ENCODE measurements around the gene CREB1.
A peak's percentile ranks its signal among the peaks of the same experiment; 100 is the strongest.

CREB1 gene

DNA sequence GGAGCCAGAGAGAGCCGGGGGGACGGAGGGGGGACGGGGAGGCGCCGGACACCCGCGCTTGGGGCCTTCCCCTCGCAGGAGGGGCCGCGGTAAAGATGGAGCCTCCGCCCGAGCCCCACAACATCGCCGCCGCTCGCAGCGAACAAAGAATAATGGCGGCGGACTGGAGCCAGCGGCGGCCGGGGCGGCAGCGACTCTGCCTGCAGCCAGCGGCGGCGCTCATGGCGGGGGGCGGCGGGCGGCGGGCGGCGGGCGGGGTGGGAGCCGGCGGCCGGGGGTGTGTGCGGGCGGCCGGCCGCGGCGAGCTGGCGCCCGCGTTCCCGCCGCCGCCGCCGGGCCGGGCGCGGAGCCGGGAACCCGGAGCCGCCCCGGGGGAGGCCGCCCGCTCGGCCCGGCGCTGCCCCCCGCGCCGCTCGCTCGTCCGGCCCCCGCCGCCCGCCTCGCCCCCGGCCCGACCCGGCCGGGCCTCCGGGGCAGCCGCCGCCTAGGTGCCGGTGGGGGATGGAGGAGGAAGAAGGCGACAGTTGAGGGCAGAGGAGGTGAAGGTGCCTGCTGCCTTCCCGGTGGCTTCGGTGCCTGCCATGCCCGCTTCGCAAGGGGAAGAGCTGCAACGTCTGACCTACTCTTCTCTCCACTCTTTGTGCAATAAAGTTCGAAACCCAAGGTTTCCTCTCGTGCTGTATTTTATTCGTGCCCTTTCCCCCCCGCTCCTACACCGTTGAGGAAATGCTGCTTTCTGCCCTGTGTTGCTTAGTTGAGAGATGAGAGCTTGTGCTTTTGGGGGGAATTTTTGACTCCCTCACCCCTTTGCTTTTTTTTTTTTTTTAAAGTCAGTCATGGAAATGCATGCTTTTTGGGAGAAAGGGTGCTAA, 634 bp downstream of the CREB1 start:
- Histone ChIP-seq H3K36me3 (ENCODE audit: insufficient read depth, low read depth, low read length) (no peaks in the 10 kb centered on the region; the same call in 1 of the 2 replicates), H3K4me1 (ENCODE audit: insufficient read depth, low read length) (peaks cover 13% of the 10 kb centered on the region), H3K27ac (ENCODE audit: low read length) (peak overlapping the region; percentile 40), H3K4me3 (ENCODE audit: low read length) (peak overlapping the region; percentile 91), H3K9ac (ENCODE audit: low read depth, low read length) (peak overlapping the region; percentile 93), H3K27me3 (ENCODE audit: insufficient read depth, low read length) (peaks cover 18% of the 10 kb centered on the region), H3K9me3 (ENCODE audit: insufficient read depth, low read depth, low read length) (no peaks in the 10 kb centered on the region)

- H3K9ac ChIP-seq (ENCODE audit: low read depth, low read length): peak overlapping the region; percentile 92
- peaks cover 13% of the 10 kb centered on the region for H3K4me1 ChIP-seq (ENCODE audit: insufficient read depth, low read length)
- peak overlapping the region; percentile 40 for H3K27ac ChIP-seq (ENCODE audit: low read length)
- no peaks in the 10 kb centered on the region for H3K9me3 ChIP-seq (ENCODE audit: insufficient read depth, low read depth, low read length)
- peaks cover 18% of the 10 kb centered on the region for H3K27me3 ChIP-seq (ENCODE audit: insufficient read depth, low read length)
- H3K36me3 ChIP-seq (ENCODE audit: insufficient read depth, low read depth, low read length): peaks cover 5% of the 10 kb centered on the region; the same call in 1 of the 2 replicates
- peak overlapping the region; percentile 91 for H3K4me3 ChIP-seq (ENCODE audit: low read length)
These were observed 1.5 kb downstream of the CREB1 start for GRCh38 chr2:207531032-207531952.

- Histone ChIP-seq H3K4me1 (ENCODE audit: insufficient read depth, low read length) (peaks cover 12% of the 10 kb centered on the region), H3K27ac (ENCODE audit: low read length) (no peak overlapping the region), H3K9ac (ENCODE audit: low read depth, low read length) (no peak overlapping the region), H3K9me3 (ENCODE audit: insufficient read depth, low read depth, low read length) (no peaks in the 10 kb centered on the region), H3K36me3 (ENCODE audit: insufficient read depth, low read depth, low read length) (peaks cover 6% of the 10 kb centered on the region; the same call in 1 of the 2 replicates), H3K4me3 (ENCODE audit: low read length) (no peak overlapping the region), H3K27me3 (ENCODE audit: insufficient read depth, low read length) (peaks cover 13% of the 10 kb centered on the region)
These were observed 2.9 kb downstream of the CREB1 start for GRCh38 chr2:207532676-207533075.

DNA sequence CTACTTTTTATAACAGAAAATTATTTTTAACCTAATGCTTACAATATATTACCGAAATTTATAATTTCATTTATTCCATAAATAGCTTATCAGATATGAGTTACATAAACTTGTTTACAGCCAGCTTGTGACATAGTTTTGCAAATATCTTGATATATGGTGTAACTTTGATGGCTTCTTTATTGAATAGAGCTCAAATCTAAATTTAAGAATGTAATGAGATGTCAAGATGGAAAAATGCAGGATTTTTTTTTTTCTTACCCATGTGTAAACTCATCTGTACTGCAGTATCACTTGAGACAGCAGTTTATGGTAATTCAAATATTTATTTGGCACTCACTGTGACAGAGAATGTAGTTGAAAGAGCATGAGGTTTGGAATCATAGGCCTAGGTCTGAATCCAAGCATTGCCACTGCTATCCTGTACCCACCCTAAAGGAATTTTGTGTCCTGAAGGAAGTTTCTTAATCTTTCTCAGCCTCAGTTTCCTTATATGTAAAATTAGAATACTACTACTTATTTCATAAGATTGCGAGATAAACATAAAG, 3.8 kb downstream of the CREB1 start:
- Histone ChIP-seq H3K9ac (ENCODE audit: low read depth, low read length) (no peak overlapping the region), H3K36me3 (ENCODE audit: insufficient read depth, low read depth, low read length) (peaks cover 7% of the 10 kb centered on the region; the same call in 1 of the 2 replicates), H3K4me1 (ENCODE audit: insufficient read depth, low read length) (peaks cover 7% of the 10 kb centered on the region; the same call in 1 of the 2 replicates), H3K9me3 (ENCODE audit: insufficient read depth, low read depth, low read length) (no peaks in the 10 kb centered on the region), H3K4me3 (ENCODE audit: low read length) (no peak overlapping the region), H3K27me3 (ENCODE audit: insufficient read depth, low read length) (peaks cover 5% of the 10 kb centered on the region; the same call in 1 of the 2 replicates), H3K27ac (ENCODE audit: low read length) (no peak overlapping the region)

- Histone ChIP-seq H3K9ac (ENCODE audit: low read depth, low read length) (no peak overlapping the region), H3K36me3 (ENCODE audit: insufficient read depth, low read depth, low read length) (peaks cover 9% of the 10 kb centered on the region; the same call in 1 of the 2 replicates), H3K9me3 (ENCODE audit: insufficient read depth, low read depth, low read length) (no peaks in the 10 kb centered on the region), H3K27me3 (ENCODE audit: insufficient read depth, low read length) (no peaks in the 10 kb centered on the region), H3K4me3 (ENCODE audit: low read length) (no peak overlapping the region), H3K4me1 (ENCODE audit: insufficient read depth, low read length) (peaks cover 7% of the 10 kb centered on the region; the same call in 1 of the 2 replicates), H3K27ac (ENCODE audit: low read length) (no peak overlapping the region)
These were observed 4.7 kb downstream of the CREB1 start for GRCh38 chr2:207534417-207534816.

DNA sequence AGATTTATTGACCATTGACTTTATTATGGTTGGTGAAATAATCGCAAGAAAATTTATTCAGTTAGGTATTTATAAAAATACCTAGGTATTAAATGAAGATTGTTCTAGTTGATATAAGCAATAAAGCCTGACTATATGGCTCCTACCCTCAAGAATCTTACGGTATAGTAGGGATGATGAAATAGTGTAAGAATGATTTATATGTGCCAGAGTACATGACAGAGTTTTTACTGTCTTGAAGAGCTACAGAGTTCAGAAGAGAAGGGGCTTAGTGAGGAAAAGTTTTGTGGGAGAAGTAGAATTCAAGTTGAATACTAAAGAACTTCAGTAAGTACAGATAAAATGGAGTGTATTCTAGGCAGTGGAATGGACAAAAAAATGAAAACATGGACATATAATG, 9.7 kb downstream of the CREB1 start:
- Histone ChIP-seq H3K4me1 (ENCODE audit: insufficient read depth, low read length) (peaks cover 3% of the 10 kb centered on the region; the same call in 1 of the 2 replicates), H3K27me3 (ENCODE audit: insufficient read depth, low read length) (no peaks in the 10 kb centered on the region), H3K27ac (ENCODE audit: low read length) (no peak overlapping the region), H3K9ac (ENCODE audit: low read depth, low read length) (no peak overlapping the region), H3K4me3 (ENCODE audit: low read length) (no peak overlapping the region), H3K9me3 (ENCODE audit: insufficient read depth, low read depth, low read length) (no peaks in the 10 kb centered on the region), H3K36me3 (ENCODE audit: insufficient read depth, low read depth, low read length) (peaks cover 17% of the 10 kb centered on the region)

GRCh38 chr2:207540431-207540830, 10.7 kb downstream of the CREB1 start:
- Histone ChIP-seq H3K9me3 (ENCODE audit: insufficient read depth, low read depth, low read length) (no peaks in the 10 kb centered on the region), H3K27ac (ENCODE audit: low read length) (no peak overlapping the region), H3K9ac (ENCODE audit: low read depth, low read length) (no peak overlapping the region), H3K27me3 (ENCODE audit: insufficient read depth, low read length) (no peaks in the 10 kb centered on the region), H3K36me3 (ENCODE audit: insufficient read depth, low read depth, low read length) (peaks cover 17% of the 10 kb centered on the region), H3K4me1 (ENCODE audit: insufficient read depth, low read length) (no peaks in the 10 kb centered on the region; the same call in 1 of the 2 replicates), H3K4me3 (ENCODE audit: low read length) (no peak overlapping the region)

GRCh38 chr2:207541933-207542332, 12.2 kb downstream of the CREB1 start:
- no peaks in the 10 kb centered on the region; the same call in 1 of the 2 replicates for H3K4me1 ChIP-seq (ENCODE audit: insufficient read depth, low read length)
- no peak overlapping the region for H3K4me3 ChIP-seq (ENCODE audit: low read length)
- no peak overlapping the region for H3K27ac ChIP-seq (ENCODE audit: low read length)
- no peak overlapping the region for H3K9ac ChIP-seq (ENCODE audit: low read depth, low read length)
- no peaks in the 10 kb centered on the region for H3K9me3 ChIP-seq (ENCODE audit: insufficient read depth, low read depth, low read length)
- no peaks in the 10 kb centered on the region for H3K27me3 ChIP-seq (ENCODE audit: insufficient read depth, low read length)
- peaks cover 11% of the 10 kb centered on the region for H3K36me3 ChIP-seq (ENCODE audit: insufficient read depth, low read depth, low read length)

GRCh38 chr2:207543272-207543671, 13.5 kb downstream of the CREB1 start:
- H3K4me3 ChIP-seq (ENCODE audit: low read length): no peak overlapping the region
- no peaks in the 10 kb centered on the region for H3K27me3 ChIP-seq (ENCODE audit: insufficient read depth, low read length)
- no peaks in the 10 kb centered on the region for H3K4me1 ChIP-seq (ENCODE audit: insufficient read depth, low read length)
- no peak overlapping the region for H3K9ac ChIP-seq (ENCODE audit: low read depth, low read length)
- no peaks in the 10 kb centered on the region for H3K9me3 ChIP-seq (ENCODE audit: insufficient read depth, low read depth, low read length)
- H3K27ac ChIP-seq (ENCODE audit: low read length): no peak overlapping the region
- peaks cover 11% of the 10 kb centered on the region for H3K36me3 ChIP-seq (ENCODE audit: insufficient read depth, low read depth, low read length)

GRCh38 chr2:207546822-207547221, 17.1 kb downstream of the CREB1 start:
- Histone ChIP-seq H3K4me3 (ENCODE audit: low read length) (no peak overlapping the region), H3K36me3 (ENCODE audit: insufficient read depth, low read depth, low read length) (0 out of 2 replicates have a peak, but pooled peaks cover 2% of the 10 kb centered on the region), H3K4me1 (ENCODE audit: insufficient read depth, low read length) (no peaks in the 10 kb centered on the region), H3K27me3 (ENCODE audit: insufficient read depth, low read length) (no peaks in the 10 kb centered on the region), H3K9ac (ENCODE audit: low read depth, low read length) (no peak overlapping the region), H3K27ac (ENCODE audit: low read length) (no peak overlapping the region), H3K9me3 (ENCODE audit: insufficient read depth, low read depth, low read length) (no peaks in the 10 kb centered on the region)

- Histone ChIP-seq H3K36me3 (ENCODE audit: insufficient read depth, low read depth, low read length) (no peaks in the 10 kb centered on the region), H3K27ac (ENCODE audit: low read length) (no peak overlapping the region), H3K4me3 (ENCODE audit: low read length) (no peak overlapping the region)
These were observed 19.4 kb downstream of the CREB1 start for GRCh38 chr2:207549145-207549544.

More at GRCh38 chr2:207549145-207549544, 19.4 kb downstream of the CREB1 start:
- no peak overlapping the region for H3K9ac ChIP-seq (ENCODE audit: low read depth, low read length)
- no peaks in the 10 kb centered on the region for H3K9me3 ChIP-seq (ENCODE audit: insufficient read depth, low read depth, low read length)
- H3K4me1 ChIP-seq (ENCODE audit: insufficient read depth, low read length): no peaks in the 10 kb centered on the region
- H3K27me3 ChIP-seq (ENCODE audit: insufficient read depth, low read length): no peaks in the 10 kb centered on the region
